Cardiac fibroblast (primary cell): ENCODE measurements around the gene ZSCAN5B.
"Not testable (repeated sequence)": the region's sequence is repeated elsewhere in the genome, so short reads cannot be mapped to it uniquely, and the experiment has no call there.

Experiments used
- DNase-seq, 2 donors: peaks; one replicate each; pipeline versions ENCODE4 v3.0.0 to v3.0.0-alpha.2; 2010; ENCODE audit warnings: low read depth in 2 of 2
- H3K4me3 ChIP-seq, 2 donors: replicated peaks in 1 of 2; 1 replicate in 1 of 2; 2 replicates in 1 of 2; pipeline ENCODE4 v1.5.1; 2011; ENCODE audit warnings: low read depth in 2 of 2, low read length in 2 of 2, mild to moderate bottlenecking in 2 of 2, moderate library complexity in 1 of 2
- CTCF ChIP-seq: IDR thresholded peaks from one replicate; pipeline ENCODE4 v1.5.1; 2011; ENCODE audit warnings: low read depth, mild to moderate bottlenecking, low read length, inconsistent platforms

Gene ZSCAN5B

GRCh38 chr19:56197646-56198045 is at the start of gene ZSCAN5B:
ZSCAN5B (minus strand) TSS chr19:56197783; CDS start chr19:56193052, 4,731 bp downstream.
- DNase-seq = not testable (repeated sequence)

GRCh38 chr19:56245764-56246163 is 48.2 kb upstream of the ZSCAN5B start:
- not testable (repeated sequence) for DNase-seq, H3K4me3 ChIP-seq

More at GRCh38 chr19:56197646-56198045, at the start of gene ZSCAN5B:
- H3K4me3 ChIP-seq = not testable (repeated sequence)

- peak in 1 of 2 donors; percentile 9 for DNase-seq
- TF ChIP-seq CTCF = no peak
- H3K4me3 ChIP-seq = no peak overlapping the region
Measured at GRCh38 chr19:56245121-56245740, 47.6 kb upstream of the ZSCAN5B start.

- H3K4me3 ChIP-seq = no peak overlapping the region
- DNase-seq = no peak
- no peak for TF ChIP-seq CTCF
Measured at GRCh38 chr19:56223481-56223880, 25.9 kb upstream of the ZSCAN5B start.

GRCh38 chr19:56222901-56223300 is 25.3 kb upstream of the ZSCAN5B start:
- no peak for DNase-seq
- H3K4me3 ChIP-seq = no peak overlapping the region
- no peak for TF ChIP-seq CTCF

- H3K4me3 ChIP-seq = no peak overlapping the region
- TF ChIP-seq CTCF = no peak
- no peak for DNase-seq
Measured at GRCh38 chr19:56221851-56222250, 24.3 kb upstream of the ZSCAN5B start.

GRCh38 chr19:56221442-56221841 is 23.9 kb upstream of the ZSCAN5B start:
- peak; percentile 21 for TF ChIP-seq CTCF
- DNase-seq = peak; percentile 29 to 36

GRCh38 chr19:56218961-56219360 is 21.4 kb upstream of the ZSCAN5B start:
- no peak overlapping the region for H3K4me3 ChIP-seq

More at GRCh38 chr19:56221442-56221841, 23.9 kb upstream of the ZSCAN5B start:
- H3K4me3 ChIP-seq = not testable (repeated sequence)

More at GRCh38 chr19:56218961-56219360, 21.4 kb upstream of the ZSCAN5B start:
- TF ChIP-seq CTCF = no peak
- no peak for DNase-seq
